ENCODE results near the gene APBB1IP. TPM values are rescaled to one million over a fixed set of nuclear protein-coding genes. Genes with fewer than 3 reads are reported as not detected.
"Not testable (repeated sequence)": the region's sequence is repeated elsewhere in the genome, so short reads cannot be mapped to it uniquely, and the experiment has no call there.

APBB1IP gene
- polyA plus RNA-seq, 1 experiment: 0.04 TPM

DNA sequence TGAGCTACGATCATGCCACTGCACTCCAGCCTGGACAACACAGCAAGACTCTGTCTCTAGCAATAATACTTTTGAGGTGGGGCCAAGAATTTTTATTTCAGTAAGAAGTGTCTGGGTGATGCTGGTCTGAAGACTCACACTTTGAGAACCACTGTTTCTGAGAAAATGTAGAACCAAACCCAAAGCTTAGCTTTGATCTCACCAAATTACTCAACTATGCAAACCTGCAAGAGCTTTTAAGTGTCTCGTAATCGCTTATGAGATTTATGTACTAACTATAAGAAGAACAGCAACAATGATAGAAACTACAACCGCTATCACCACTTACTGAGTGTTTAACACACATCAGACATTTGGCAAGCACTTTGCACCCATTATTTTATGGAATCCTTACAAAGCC lies 29.5 kb downstream of the APBB1IP start:
- H3K9me3 ChIP-seq (ENCODE audit: control insufficient read depth, insufficient read depth, low read length): peaks cover 23% of the 10 kb centered on the region
- H3K4me3 ChIP-seq (ENCODE audit: low read depth, low read length): no peak overlapping the region
- no peaks in the 10 kb centered on the region for H3K27me3 ChIP-seq (ENCODE audit: control insufficient read depth, insufficient read depth, low read length)
- ChIA-PET POLR2A (no interaction called here), CTCF (no interaction called here)
- H3K27ac ChIP-seq (ENCODE audit: low read depth, low read length): no peak overlapping the region
- no peak for DNase-seq (ENCODE audit: low read depth, low spot score)
- TF ChIP-seq, protein P1, sequence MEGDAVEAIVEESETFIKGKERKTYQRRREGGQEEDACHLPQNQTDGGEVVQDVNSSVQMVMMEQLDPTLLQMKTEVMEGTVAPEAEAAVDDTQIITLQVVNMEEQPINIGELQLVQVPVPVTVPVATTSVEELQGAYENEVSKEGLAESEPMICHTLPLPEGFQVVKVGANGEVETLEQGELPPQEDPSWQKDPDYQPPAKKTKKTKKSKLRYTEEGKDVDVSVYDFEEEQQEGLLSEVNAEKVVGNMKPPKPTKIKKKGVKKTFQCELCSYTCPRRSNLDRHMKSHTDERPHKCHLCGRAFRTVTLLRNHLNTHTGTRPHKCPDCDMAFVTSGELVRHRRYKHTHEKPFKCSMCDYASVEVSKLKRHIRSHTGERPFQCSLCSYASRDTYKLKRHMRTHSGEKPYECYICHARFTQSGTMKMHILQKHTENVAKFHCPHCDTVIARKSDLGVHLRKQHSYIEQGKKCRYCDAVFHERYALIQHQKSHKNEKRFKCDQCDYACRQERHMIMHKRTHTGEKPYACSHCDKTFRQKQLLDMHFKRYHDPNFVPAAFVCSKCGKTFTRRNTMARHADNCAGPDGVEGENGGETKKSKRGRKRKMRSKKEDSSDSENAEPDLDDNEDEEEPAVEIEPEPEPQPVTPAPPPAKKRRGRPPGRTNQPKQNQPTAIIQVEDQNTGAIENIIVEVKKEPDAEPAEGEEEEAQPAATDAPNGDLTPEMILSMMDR (IDR thresholded peaks at IDR 0.05; ENCODE audit: low read depth, low read length): no peak

GRCh38 chr10:26468291-26468690 lies 30.1 kb downstream of the APBB1IP start:
- ChIA-PET CTCF (no interaction called here), POLR2A (no interaction called here)
- no peaks in the 10 kb centered on the region for H3K27me3 ChIP-seq (ENCODE audit: control insufficient read depth, insufficient read depth, low read length)
- peaks cover 17% of the 10 kb centered on the region for H3K9me3 ChIP-seq (ENCODE audit: control insufficient read depth, insufficient read depth, low read length)
- TF ChIP-seq, protein P1 (IDR thresholded peaks at IDR 0.05; ENCODE audit: low read depth, low read length): no peak
- DNase-seq (ENCODE audit: low read depth, low spot score): no peak
- no peak overlapping the region for H3K27ac ChIP-seq (ENCODE audit: low read depth, low read length)
- no peak overlapping the region for H3K4me3 ChIP-seq (ENCODE audit: low read depth, low read length)

GRCh38 chr10:26468700-26469099 lies 30.6 kb downstream of the APBB1IP start:
- ChIA-PET POLR2A (no interaction called here), CTCF (interaction anchor here (0.6 kb wide), 1 partner anchor 396 kb away, joined by 3 read pairs; no protein-coding TSS in a partner anchor)
- Histone ChIP-seq H3K9me3 (ENCODE audit: control insufficient read depth, insufficient read depth, low read length) (peaks cover 20% of the 10 kb centered on the region), H3K4me3 (ENCODE audit: low read depth, low read length) (no peak overlapping the region), H3K27ac (ENCODE audit: low read depth, low read length) (no peak overlapping the region), H3K27me3 (ENCODE audit: control insufficient read depth, insufficient read depth, low read length) (no peaks in the 10 kb centered on the region)
- DNase-seq (ENCODE audit: low read depth, low spot score): no peak
- TF ChIP-seq, protein P1 (IDR thresholded peaks at IDR 0.05; ENCODE audit: low read depth, low read length): no peak

DNA sequence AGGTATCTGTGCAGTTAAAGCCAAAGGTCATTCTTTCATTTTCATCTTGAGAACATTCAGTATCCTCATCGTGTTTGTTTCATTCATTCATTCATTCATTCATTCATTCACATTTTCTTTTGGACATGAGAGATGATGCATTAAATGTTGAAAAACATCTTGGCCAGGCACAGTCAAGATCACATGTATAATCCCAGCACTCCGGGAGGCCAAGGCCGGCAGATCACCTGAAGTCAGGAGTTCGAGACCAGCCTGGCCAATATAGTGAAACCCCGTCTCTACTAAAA lies 34.3 kb downstream of the APBB1IP start:
- TF ChIP-seq, protein P1 (IDR thresholded peaks at IDR 0.05; ENCODE audit: low read depth, low read length): no peak
- H3K27me3 ChIP-seq (ENCODE audit: control insufficient read depth, insufficient read depth, low read length): no peaks in the 10 kb centered on the region
- H3K27ac ChIP-seq (ENCODE audit: low read depth, low read length): no peak overlapping the region
- no peak for DNase-seq (ENCODE audit: low read depth, low spot score)
- ChIA-PET POLR2A (no interaction called here), CTCF (no interaction called here)
- H3K9me3 ChIP-seq (ENCODE audit: control insufficient read depth, insufficient read depth, low read length): peaks cover 11% of the 10 kb centered on the region
- no peak overlapping the region for H3K4me3 ChIP-seq (ENCODE audit: low read depth, low read length)

DNA sequence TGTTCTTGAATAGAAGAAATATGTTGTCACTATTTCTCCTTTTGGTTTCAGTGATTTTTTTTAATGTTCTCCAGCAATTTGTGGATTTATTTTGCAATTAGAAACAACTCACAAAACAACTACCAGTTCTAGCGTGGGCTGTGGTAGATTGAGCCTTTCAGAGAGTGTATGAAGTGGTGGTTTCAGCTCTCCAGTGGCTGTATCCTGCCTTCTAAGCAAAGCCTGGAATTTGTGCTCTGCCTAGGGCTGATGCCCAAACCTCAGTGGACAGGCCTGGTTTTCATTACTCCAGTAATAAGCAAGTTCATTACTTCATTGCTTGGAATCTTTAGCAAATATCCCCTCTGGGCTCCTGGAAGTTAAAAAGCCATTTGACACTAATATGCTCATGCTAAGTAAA lies 35.9 kb downstream of the APBB1IP start:
- Histone ChIP-seq H3K27me3 (ENCODE audit: control insufficient read depth, insufficient read depth, low read length) (no peaks in the 10 kb centered on the region), H3K9me3 (ENCODE audit: control insufficient read depth, insufficient read depth, low read length) (peaks cover 16% of the 10 kb centered on the region), H3K4me3 (ENCODE audit: low read depth, low read length) (no peak overlapping the region), H3K27ac (ENCODE audit: low read depth, low read length) (no peak overlapping the region)
- CTCF ChIA-PET: no interaction called here
- DNase-seq (ENCODE audit: low read depth, low spot score): no peak
- POLR2A ChIA-PET: no interaction called here
- TF ChIP-seq, protein P1 (IDR thresholded peaks at IDR 0.05; ENCODE audit: low read depth, low read length): no peak

DNA sequence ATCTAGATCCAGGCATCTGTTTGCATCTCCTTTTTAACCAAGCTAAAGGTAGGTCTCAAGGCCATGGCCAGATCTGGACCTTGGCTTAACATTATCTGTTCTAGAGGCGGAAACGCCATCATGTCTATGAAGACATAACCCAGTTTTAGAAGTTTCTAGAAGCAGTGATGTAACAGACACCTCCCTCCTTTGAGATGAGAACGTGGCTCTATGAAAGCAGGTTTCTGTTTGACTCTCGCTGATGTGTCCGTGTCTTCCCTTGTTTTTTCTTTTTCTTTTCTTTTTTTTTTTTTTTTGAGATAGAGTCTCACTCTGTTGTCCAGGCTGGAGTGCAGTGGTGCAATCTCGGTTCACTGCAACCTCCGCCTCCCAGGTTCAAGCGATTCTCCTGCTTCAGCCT lies 36.7 kb downstream of the APBB1IP start:
- H3K4me3 ChIP-seq (ENCODE audit: low read depth, low read length); CTCF ChIA-PET; POLR2A ChIA-PET; DNase-seq (ENCODE audit: low read depth, low spot score); H3K27me3 ChIP-seq (ENCODE audit: control insufficient read depth, insufficient read depth, low read length); H3K27ac ChIP-seq (ENCODE audit: low read depth, low read length): not testable (repeated sequence)
- H3K9me3 ChIP-seq (ENCODE audit: control insufficient read depth, insufficient read depth, low read length): peaks cover 18% of the 10 kb centered on the region
